HL-60 (cell line): Measurements from ENCODE around the gene HSD17B1.
A peak's percentile ranks its signal among the peaks of the same experiment; 100 is the strongest.

ENCODE experiments used
- DNase-seq, 2 experiments: peaks; one replicate each; pipeline ENCODE4 v3.0.0-alpha.2; 2010 to 2020; ENCODE audit warnings: low read depth in 1 of 2, low spot score in 1 of 2
- H3K27ac ChIP-seq: fragments of 250-450 bp; sonication (Bioruptor Pico); replicated peaks from 2 replicates; pipeline ENCODE4 v1.5.1; 2020; ENCODE audit warnings: mild to moderate bottlenecking, moderate library complexity
- H3K27me3 ChIP-seq: fragments of 250-450 bp; sonication (Bioruptor Pico); 2 replicates; pipeline ENCODE4 v1.5.1; 2021; ENCODE audit warnings: mild to moderate bottlenecking, moderate library complexity; ENCODE audit not compliant: insufficient read depth, poor library complexity, severe bottlenecking
- H3K4me3 ChIP-seq: replicated peaks from 2 replicates; pipeline ENCODE4 v1.5.1; 2011; ENCODE audit warnings: mild to moderate bottlenecking, control low read depth, low read length; ENCODE audit not compliant: insufficient read depth
- CTCF ChIP-seq: IDR thresholded peaks from one replicate; pipeline ENCODE4 v1.5.1; 2011; ENCODE audit warnings: low read length, control low read depth, inconsistent platforms; ENCODE audit not compliant: insufficient read depth
- GABPA ChIP-seq: IDR thresholded peaks from 2 replicates; pipeline ENCODE4 v1.6.1; 2012; ENCODE audit warnings: low read depth
- POLR2AphosphoS5 ChIP-seq: IDR thresholded peaks from 2 replicates; pipeline ENCODE4 v1.6.1; 2012; ENCODE audit warnings: low read depth
- SPI1 ChIP-seq: IDR thresholded peaks from 2 replicates; pipeline ENCODE4 v1.6.1; 2012; ENCODE audit warnings: low read depth, mild to moderate bottlenecking, borderline replicate concordance
- TF ChIP-seq, protein P1 (sequence below): IDR thresholded peaks from 2 replicates; pipeline ENCODE4 v1.6.1; 2012; ENCODE audit warnings: low read depth; ENCODE audit not compliant: insufficient replicate concordance

HSD17B1 gene

DNA sequence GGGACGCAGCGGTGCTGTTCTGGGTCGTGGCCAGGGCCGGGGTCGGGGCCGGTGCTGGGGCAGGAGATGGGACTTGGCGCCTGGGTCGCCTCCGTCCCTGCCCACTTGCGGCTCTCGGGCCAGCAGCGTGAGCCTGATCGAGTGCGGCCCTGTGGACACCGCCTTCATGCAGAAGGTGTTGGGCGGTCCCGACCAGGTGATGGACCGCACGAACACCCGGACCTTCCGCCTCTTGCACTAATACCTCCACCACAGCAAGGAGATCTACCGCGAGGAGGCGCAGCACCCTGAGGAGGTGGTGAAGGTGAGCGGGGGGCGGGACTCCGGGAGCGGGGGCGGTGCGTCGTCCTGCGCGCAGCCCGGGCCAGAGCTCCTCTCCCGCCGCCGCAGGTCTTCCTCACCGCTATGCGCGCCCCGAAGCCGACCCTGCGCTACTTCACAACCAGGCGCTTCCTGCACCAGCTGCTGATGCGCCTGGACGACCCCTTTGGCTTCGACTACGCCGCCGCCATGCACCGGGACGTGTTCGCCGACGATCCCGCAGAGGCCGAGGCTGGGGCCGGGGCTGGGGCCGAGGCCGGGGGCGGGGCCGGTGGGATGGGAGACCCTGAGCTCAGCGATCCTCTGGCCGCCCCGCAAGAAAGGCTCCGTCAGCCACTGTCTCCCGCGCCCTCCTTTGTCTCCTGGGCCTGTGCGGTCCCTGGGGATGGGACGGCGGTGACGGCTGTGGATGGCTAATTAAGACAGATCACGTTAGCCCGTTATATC lies 4.5 kb upstream of the HSD17B1 start:
- DNase-seq: no peak
- Histone ChIP-seq H3K27me3 (no peaks in the 10 kb centered on the region), H3K4me3 (peak overlapping the region; percentile 15; the same call in 1 of the 2 replicates), H3K27ac (no peak overlapping the region)
- TF ChIP-seq, protein P1, sequence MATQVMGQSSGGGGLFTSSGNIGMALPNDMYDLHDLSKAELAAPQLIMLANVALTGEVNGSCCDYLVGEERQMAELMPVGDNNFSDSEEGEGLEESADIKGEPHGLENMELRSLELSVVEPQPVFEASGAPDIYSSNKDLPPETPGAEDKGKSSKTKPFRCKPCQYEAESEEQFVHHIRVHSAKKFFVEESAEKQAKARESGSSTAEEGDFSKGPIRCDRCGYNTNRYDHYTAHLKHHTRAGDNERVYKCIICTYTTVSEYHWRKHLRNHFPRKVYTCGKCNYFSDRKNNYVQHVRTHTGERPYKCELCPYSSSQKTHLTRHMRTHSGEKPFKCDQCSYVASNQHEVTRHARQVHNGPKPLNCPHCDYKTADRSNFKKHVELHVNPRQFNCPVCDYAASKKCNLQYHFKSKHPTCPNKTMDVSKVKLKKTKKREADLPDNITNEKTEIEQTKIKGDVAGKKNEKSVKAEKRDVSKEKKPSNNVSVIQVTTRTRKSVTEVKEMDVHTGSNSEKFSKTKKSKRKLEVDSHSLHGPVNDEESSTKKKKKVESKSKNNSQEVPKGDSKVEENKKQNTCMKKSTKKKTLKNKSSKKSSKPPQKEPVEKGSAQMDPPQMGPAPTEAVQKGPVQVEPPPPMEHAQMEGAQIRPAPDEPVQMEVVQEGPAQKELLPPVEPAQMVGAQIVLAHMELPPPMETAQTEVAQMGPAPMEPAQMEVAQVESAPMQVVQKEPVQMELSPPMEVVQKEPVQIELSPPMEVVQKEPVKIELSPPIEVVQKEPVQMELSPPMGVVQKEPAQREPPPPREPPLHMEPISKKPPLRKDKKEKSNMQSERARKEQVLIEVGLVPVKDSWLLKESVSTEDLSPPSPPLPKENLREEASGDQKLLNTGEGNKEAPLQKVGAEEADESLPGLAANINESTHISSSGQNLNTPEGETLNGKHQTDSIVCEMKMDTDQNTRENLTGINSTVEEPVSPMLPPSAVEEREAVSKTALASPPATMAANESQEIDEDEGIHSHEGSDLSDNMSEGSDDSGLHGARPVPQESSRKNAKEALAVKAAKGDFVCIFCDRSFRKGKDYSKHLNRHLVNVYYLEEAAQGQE: no peak
- TF ChIP-seq CTCF (no peak), SPI1 (no peak), GABPA (no peak), POLR2AphosphoS5 (0 out of 2 replicates have a peak, but pooled peaks have one; percentile 14)

- Histone ChIP-seq H3K27me3 (no peaks in the 10 kb centered on the region), H3K4me3 (no peak overlapping the region), H3K27ac (no peak overlapping the region)
- no peak for DNase-seq
- TF ChIP-seq SPI1 (no peak), GABPA (no peak), CTCF (no peak), POLR2AphosphoS5 (no peak)
- TF ChIP-seq, protein P1: no peak
Observed at GRCh38 chr17:42548993-42549755, 3.5 kb upstream of the HSD17B1 start.

DNA sequence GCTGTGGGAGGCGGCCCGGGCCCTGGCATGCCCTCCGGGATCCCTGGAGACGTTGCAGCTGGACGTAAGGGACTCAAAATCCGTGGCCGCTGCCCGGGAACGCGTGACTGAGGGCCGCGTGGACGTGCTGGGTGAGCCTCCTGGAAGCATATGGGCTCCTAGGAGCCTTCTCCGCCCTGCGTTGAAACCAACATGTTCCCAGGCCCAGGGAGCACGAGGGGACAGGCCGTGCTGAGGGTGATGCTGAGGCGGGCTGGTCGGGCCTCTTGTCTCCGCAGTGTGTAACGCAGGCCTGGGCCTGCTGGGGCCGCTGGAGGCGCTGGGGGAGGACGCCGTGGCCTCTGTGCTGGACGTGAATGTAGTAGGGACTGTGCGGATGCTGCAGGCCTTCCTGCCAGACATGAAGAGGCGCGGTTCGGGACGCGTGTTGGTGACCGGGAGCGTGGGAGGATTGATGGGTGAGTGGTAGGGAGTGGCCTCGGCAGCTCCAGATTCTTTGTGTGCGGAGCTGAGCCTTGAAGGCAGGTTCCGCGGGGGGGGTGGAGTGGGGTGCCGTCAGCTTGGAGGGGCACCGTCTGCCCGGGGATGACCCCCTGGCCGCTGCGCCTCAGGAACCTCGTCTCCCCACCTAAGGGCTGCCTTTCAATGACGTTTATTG lies 567 bp downstream of the HSD17B1 start:
- TF ChIP-seq POLR2AphosphoS5: no peak
- TF ChIP-seq, protein P1: no peak
- no peak for TF ChIP-seq GABPA
- TF ChIP-seq SPI1: no peak
- TF ChIP-seq CTCF: no peak
- Histone ChIP-seq H3K4me3 (no peak overlapping the region), H3K27me3 (no peaks in the 10 kb centered on the region), H3K27ac (no peak overlapping the region)
- DNase-seq: no peak
